GM10847 (cell line): Measurements from ENCODE around the gene CACNB2.

Experiments used
- POLR2A ChIP-seq: IDR thresholded peaks from 2 replicates; pipeline ENCODE4 v1.6.1; 2011; ENCODE audit not compliant: insufficient read length; ENCODE audit errors: extremely low read depth

CACNB2 gene

DNA sequence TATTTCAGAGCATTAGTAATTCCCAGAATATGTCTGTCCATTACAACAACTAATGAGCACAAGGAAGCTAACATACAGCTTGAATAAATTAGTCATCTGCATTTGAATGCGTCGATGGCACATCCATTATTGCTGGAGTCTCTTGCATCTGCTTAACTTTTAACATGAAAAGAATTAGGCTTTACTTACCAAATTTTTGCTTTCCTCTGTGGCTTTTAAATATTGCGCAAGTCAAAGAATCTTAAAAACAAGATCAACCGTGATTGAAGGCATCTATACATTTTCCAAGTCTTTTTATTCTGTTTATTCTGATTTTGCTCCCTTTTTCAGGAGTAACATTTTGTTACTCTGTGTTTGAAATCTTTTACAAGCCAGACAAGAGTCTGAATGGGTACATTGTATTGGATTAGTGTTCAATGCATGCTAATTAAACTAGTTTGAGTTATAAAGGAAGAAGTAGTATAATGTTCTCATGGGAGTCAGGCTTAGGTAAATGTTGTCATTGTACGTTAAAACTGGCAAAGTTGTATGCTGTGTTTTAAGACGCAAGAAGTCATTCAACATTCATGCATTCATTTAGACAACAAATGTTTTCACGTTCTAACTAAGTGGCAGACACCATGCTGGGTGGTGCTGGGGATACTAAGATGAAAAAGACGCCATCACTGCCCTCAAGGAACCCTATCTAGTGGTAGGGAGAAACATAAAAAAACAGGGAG lies 4.0 kb upstream of the CACNB2 start:
- no peak for TF ChIP-seq POLR2A

DNA sequence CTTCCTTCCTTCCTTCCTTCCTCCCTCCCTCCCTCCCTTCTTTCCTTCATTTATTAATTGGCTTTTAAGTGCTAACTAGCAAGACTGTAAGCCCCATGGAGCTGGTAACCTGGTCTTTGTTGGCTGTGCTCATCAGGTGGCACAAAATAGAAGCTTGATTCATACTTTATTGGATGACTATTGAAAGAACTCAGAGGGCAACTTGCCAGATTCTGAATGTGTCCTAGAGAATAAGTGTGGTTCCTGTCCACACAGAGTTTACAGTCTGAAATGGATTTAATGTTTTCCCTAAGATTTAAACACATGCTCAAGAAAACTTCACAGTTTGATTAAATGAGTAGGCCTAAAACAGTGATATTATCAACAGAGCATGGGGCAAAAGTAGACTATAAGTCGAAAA lies 3.1 kb upstream of the CACNB2 start:
- TF ChIP-seq POLR2A, result no peak

DNA sequence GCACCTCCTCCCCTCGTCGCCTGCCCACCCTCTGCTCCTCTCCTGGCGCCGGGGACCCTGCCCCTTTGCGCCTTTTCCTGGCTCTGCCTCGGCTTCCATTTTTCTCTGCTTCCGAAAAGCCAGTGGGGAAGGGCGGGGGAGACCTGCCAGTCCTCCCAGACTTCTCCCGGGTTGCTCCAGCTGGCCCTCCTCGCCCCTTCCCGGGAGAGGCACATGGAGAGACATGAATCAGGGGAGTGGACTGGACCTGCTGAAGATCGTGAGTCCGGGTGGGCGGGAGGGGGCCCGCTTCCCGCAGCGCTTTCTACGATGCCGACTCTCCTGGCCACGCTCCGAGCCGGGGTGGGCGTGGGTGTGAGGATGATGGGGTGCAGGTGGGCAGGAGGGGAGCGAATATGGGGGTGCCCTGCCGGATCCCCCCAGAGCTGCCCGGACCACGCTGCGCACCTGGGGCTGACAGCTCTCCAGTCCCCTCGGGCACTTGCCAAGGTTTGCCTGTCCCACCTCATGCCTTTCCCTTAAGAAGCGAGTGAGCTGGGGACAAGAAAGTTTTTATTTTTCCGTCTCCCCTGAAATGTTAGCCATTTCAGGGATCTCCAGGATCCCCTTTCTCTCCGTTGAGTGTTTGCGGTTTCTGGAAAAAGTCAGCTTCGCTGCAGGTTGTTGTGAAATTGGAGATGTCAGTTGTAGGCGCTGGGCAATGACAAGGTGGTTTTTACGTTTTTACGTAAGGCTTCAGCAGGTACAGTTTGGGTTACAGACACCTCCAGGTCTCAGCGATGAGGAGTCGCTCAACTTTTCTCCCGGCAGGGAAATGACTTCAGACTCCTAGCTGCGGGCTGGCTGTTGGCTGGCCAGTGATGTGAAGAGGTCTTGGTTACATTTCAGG lies 977 bp downstream of the CACNB2 start:
- TF ChIP-seq POLR2A, result no peak

DNA sequence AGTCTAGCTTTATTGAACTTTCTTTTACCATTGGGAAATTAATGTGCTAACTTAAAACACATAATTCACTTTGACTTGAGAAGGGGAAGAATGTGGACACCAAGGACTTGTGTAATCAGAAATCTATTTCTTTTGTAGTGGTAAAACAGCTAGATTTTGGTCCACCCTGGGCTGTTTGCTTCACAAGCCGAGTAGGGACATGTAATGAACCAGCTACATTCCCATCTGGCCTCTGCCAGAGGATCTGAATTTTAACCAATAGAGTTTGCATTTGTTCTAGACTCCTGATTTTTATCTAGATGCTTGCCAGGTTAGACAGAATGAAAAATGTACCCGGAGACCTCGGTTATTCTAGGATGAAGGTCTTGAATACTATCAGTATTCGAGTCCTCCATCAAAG lies 1.9 kb downstream of the CACNB2 start:
- no peak for TF ChIP-seq POLR2A

DNA sequence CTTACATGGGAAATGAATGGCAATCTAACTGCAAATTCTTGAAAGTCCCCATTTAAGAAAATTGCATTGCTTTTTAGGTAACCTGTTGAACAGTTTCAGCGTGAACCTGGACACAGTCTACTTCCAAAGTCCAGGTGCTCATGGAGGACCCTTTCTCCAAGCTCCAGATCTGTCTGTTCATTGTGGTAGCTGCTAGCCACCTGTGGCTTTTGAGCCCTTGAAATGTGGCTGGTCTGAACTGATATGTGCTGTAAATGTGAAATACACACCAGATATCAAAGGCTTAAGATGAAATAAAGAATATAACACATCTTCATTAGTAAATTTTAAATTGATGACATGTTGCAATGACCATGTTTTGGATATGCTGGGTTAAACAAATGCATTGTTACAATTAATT lies 4.2 kb downstream of the CACNB2 start:
- no peak for TF ChIP-seq POLR2A

DNA sequence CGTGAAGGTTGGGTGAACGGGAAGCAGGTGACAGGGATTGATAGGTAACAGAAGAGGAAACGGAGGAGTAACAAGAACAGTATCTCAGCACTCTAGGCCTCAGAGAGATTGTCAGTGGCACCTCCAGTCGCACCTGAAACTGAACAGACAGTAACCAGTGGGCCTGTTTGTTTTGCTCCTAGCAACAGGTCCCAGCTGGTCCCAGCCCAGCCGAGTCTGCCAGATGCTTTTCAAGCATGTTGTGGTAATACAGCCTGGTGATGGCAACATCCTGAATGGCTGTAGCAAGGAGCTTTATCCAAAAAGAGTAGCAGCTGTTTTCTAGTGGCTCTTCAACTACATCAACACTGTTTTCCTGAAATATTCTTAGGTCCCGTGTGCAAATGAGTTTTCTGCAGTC lies 4.7 kb downstream of the CACNB2 start:
- TF ChIP-seq POLR2A, result no peak

DNA sequence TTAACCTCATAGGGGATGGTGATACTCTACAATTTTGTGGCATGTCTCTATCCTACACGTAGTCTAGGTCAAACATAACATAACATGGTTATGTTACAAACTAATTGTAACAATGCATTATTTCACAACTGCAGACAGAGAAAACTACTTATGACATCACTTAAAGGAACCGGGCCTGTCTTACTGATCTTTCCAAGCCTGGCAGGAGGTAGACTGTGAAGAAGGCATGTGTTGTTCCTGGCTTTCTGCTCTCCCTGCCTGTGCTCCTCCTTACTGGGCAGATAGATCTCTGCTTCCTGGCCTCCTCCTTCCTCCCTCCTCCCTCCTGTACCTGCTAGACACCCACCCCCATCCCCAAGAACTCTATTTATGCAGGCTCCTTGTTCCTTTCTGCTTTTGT lies 5.4 kb downstream of the CACNB2 start:
- TF ChIP-seq POLR2A, result no peak

DNA sequence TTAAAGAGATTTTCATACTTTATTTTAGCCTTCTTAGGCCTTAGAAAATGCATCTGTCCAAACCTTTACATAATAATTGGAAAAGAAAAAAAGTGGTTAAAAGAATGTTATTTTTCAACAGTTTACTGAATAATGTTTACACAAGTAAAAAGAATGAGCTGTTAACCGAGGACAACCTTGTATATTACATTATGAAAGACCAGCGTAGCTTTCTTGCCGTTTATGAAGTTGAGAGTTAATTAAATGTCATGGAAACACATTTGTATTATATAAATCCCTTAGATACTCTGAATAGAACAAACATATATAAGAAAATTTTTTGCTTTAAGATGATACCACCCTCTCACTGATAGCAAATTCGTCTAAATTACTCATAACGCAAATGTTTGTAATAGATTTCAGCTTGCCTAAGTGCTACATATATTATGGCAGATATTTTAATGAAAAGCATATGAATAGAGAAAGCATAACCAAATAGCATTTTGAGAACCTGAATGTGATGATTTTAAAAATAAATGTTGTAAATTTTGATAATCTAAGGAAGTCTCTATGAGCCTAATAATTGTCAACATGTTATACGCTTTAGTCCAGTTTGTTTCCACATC lies 9.1 kb downstream of the CACNB2 start:
- TF ChIP-seq POLR2A, result no peak

DNA sequence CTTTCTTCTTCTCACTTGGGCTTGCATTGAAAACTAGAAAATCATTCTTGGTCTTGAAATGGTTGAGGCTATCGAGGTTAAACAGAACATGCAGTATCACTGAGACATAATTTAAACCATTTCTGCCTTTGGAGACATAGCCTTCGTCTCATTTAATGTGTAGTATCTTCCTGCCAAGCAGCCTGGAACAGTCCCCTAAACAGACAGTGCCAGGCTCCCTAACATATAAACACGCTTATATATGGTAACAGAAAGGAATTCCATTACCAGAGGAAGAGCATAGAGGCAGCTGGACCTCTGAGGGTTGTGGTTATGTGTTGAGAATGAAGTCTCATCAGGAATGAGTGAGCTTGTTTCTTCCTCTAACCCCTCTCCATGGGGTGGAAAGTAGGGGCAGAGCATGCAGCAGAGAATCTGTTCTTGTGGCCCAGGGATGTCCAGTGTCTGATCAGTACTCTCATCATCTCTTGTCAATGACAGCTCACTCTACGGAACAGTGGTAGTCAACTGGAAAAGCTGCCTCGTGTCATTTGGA lies 11.2 kb downstream of the CACNB2 start:
- no peak for TF ChIP-seq POLR2A

DNA sequence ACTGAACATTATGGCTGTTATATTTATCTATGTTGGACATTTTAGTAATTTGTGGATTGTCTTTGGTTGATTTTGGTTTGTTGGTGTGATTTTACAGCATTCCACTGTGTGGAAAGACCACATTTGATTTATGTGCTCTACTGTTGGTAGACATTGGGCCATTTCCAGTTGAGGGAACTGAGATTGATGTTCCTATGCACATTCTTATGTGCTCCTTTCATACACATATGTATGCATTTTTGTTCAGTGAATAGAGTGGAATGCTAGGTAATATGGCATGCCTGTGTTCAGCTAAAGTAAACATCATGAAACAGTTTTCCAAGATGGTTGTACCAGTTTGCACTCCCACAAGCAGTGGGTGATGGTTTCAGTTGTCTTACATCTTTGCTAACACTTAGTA lies 15.1 kb downstream of the CACNB2 start:
- no peak for TF ChIP-seq POLR2A

DNA sequence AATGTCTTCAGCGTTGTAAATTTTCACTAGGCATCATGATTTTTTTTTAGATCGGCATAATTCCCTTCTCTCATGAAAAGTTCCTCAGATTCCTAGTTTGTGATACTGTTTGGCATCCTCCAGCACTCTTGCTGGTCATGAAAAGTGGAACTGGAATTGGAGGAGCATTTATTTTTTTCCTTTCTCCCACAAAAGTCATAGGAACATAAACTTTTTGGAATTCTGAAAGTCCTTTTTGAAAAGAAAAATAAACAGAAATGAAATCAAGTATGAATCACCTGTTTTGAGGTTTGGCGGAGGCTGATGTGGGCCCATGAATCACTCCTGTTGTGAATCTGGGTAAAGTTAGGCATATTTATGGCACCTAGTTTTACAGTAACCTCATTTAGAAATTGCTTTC lies 17.7 kb downstream of the CACNB2 start:
- TF ChIP-seq POLR2A, result no peak

DNA sequence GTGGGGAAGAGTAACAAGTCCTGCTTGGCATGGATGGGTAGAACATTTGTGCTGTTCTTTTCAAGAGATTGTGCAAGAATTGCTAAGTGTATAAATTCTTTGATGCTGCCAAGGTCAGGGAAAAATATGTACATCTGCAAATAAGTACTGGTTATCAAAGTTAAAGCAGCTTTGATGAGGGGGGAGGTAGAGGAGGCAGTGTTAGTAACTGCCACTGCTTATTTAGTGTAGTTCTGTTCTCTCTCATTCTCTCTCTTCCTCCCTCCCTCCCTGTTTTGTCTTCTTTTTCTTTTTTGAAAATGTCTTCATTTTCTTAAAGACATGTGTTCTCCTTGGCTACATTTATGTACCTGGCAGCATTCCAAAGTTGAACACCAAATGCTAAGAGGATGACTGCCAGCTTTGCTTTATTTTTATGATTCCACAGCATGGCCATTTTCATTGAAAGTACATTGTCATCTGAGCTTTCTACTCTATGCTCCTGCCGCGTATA lies 18.6 kb downstream of the CACNB2 start:
- TF ChIP-seq POLR2A, result no peak

DNA sequence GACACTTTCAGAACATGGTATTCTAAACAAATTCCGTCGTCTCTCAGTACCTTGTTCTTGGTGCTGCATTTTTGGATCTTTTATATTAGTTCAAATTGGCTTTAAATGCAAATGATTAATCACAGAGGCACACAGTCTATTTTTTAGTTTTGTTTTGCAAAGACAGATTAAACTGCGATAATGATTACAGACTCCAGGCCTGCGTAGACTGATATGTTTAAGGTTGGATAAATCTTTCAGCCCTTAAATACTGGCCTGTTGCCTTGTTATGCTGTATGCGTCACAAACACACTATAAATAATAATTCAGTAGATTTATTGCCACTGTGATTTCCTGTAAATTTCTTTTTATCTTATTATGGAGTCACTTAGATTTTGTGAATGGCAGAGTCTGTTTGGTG lies 19.3 kb downstream of the CACNB2 start:
- no peak for TF ChIP-seq POLR2A

DNA sequence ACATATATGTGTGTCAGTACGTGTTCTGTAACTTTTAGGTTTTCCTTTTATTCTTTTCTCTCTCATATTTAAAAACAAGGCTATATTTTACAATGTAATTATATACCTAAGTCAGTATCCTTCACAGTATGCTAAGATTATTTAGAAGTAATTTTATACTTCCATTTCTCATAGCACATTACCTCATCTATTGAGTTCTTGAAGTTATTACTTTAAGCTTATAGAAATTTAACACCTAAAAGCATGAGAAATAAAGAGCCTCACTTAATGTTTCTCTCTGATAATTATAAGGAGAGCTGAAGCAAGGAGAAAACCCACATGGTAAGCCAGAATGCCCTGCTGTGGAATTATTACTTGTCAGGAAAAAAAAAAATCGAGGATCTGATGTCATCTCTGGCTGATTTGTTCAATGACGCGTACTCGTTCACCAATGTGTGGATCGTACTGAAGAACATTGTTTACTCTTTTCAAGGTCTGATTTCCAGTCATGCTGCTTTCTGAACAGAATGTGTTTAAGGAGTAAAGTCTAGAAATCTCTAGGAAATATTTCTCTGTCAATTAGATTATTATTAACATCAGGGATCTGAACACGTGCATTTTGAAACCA lies 21.9 kb downstream of the CACNB2 start:
- no peak for TF ChIP-seq POLR2A

DNA sequence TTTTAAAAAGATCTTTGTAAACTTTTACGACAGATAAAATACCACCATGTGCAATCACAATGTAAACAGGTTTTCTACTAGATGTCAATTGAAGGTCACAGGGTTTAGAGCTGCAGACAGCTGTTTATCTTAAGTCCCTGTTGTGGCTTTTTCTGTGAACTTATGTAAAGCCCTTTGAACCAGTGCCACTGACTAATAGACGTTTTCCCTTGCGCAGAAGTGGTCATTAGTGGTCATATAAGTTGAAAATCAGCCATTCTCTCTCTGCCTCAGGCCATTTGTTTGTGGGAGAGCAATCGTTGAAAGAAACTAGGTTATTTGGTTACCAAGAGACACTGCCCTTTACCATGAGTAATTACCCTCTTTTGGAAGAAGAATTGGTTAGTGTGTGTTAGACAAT lies 23.9 kb downstream of the CACNB2 start:
- TF ChIP-seq POLR2A, result no peak
